T-helper 2 cell treated with Interferon-gamma antibody and Interleukin-4, amounts not matched to agents 100 ng/mL and 5 ng/mL, for 36 hours (primary cell): ENCODE data around the gene SGMS1. TPM values are rescaled to one million over a fixed set of nuclear protein-coding genes. Genes with fewer than 3 reads are reported as not detected.
"Not testable (repeated sequence)": the region's sequence is repeated elsewhere in the genome, so short reads cannot be mapped to it uniquely, and the experiment has no call there.

Experiments
- intact Hi-C: fragments of 100-400 bp; cut with micrococcal nuclease; formaldehyde crosslinking; loops from one replicate; pipeline ENCODE4 v1.15.1; 2023
- total RNA-seq: library from RNA; stranded (reverse); gene quantifications from 2 replicates; pipeline ENCODE4 v1.2.3, GENCODE V29; 2022

The SGMS1 gene
- total RNA-seq, 1 donor from 2014 or later: 24.1 TPM

- intact Hi-C loops: loop anchor here (2.0 kb wide), 1 partner anchor 31 kb away; no protein-coding TSS in a partner anchor
Measured at GRCh38 chr10:50540069-50540825, 83.5 kb downstream of the SGMS1 start.

- intact Hi-C loops: no loop called here
Measured at GRCh38 chr10:50538555-50539398, 85.0 kb downstream of the SGMS1 start.

DNA sequence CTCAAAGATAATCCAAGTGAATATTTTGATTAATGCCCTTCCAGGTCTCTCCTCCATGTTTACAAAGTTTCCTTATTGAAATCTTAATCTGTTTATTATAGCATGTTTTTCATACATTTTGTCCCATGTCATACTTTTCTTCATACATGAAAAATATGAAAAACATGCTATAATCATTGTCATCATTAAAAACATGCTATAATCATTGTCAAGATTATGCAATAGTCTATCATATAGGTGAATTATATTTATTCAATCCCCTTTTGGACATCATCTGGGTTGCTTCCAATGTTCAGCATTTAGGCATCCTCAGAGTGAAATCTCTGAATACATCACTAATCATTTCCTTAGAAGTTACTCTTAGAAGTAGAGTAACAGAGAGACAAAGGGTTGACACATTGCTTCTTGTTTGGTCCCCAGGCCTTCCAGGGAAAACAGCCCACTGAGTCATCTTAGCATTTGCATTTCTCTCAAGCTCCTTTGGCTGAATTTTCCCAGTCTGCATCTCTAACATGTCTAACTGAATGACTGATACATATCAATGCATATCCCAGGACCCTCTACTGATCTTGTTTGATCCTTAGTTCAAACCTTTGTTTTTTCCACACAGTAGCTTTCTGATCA, 87.0 kb downstream of the SGMS1 start:
- intact Hi-C loops: no loop called here

- intact Hi-C loops: not testable (repeated sequence)
Measured at GRCh38 chr10:50534748-50535376, 88.9 kb downstream of the SGMS1 start.

DNA sequence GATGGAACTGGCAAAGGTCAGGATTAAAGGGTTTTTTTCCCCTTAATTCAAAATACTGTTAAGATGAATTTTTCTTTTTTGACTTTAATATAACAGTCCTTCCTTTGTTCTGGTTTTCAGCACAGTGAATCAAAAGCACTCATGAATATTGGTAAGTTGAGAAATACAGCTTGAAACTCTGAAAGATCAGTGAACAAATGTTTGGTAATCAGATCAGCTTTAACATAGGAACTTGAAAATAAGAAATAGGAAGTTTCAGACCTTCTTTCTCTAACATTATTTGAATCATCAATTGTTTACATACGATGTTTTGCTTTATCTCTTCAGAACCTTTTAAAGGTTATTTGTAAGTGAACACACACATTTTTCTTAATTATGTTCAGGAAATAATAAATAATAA, 90.5 kb downstream of the SGMS1 start:
- intact Hi-C loops: no loop called here

GRCh38 chr10:50531388-50532077, 92.2 kb downstream of the SGMS1 start:
- intact Hi-C loops: no loop called here

DNA sequence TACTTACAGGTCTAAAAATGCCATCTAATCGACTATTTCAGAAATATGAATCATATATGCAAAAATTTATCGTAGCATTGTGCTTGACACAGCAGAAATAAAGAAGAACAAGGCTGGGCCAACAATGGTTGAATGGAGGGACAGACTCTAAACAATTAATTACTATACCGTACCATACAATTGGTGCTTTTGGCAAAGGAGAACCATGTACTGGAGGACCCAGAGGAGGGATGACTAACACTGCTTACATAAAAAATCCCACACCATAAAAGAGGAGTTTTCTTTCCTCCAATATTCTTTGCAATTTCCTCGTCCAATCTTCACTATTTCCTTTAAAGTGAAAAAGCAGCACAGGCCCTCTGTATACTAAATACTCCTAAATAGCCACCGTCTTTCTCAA, 94.1 kb downstream of the SGMS1 start:
- intact Hi-C loops: no loop called here

GRCh38 chr10:50528206-50528605, 95.5 kb downstream of the SGMS1 start:
- intact Hi-C loops: no loop called here

DNA sequence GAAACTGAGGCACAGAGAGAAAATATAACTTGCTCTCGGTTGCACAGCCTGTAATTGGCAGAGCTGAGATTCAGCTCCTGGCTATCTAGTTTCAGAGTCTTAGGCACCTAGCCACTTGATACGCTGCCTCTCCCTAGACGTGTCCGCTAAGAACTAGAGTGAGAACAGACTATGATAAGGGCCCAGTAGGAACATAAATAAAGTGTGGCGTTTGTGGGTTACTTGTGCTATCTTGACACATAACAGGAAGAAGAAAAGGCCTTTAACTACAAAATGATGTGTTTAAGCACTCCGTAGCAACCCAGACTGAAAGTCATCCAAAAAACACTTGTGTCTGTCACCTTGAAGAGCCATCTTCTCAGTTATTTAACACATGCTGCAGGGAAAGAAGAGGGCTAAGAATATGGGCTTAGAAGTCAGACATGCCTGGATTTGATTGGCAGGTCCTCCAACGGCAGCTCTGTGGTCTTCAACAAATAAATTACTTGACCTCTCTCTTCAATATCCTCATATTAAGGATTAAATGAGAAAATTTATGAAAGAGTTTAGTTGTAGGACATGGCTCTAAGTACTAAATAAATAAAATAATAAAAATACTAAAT, 96.2 kb downstream of the SGMS1 start:
- intact Hi-C loops: no loop called here

GRCh38 chr10:50526185-50526584, 97.6 kb downstream of the SGMS1 start:
- intact Hi-C loops: no loop called here

GRCh38 chr10:50523357-50523756, 100.4 kb downstream of the SGMS1 start:
- intact Hi-C loops: no loop called here

DNA sequence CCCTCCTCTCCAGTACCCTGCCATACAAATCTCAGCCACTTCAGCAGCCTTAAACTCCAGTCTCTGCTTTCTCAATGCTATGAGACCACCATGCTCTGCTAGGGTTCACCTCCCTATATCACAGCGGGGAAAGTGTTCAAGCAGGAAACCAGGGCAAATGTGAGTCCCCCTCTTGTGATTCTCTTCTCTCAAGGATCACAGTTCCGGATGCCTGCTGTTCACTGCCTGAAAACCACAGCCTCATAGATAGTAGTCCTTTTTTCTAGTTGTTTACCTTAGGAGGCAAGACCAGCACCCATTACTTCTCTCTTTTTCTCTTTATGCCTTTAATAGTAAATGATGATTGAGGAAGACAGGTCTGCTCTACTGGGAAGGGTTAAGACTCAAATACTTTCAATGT, 100.8 kb downstream of the SGMS1 start:
- intact Hi-C loops: no loop called here

- intact Hi-C loops: no loop called here
Measured at GRCh38 chr10:50520115-50520514, 103.6 kb downstream of the SGMS1 start.

GRCh38 chr10:50517626-50518025, 106.1 kb downstream of the SGMS1 start:
- intact Hi-C loops: no loop called here

DNA sequence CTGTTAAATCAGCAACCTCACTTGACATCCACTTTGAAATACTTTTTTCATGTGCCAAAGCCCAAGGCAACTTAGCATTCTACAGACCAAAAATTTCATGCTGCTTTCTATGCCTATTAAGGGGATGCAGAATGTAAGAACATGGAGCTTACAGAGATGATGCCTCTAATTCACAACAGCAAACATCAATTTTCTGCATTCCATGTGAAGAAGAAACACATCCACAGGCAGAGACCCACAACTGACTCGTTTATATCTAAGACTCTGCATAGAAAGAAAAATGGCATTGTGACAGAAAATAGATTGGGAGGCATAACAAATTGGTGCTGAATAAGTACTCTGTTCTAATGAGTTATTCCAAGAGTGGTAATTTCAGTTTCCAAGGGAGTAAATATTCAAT, 107.6 kb downstream of the SGMS1 start:
- intact Hi-C loops: no loop called here

DNA sequence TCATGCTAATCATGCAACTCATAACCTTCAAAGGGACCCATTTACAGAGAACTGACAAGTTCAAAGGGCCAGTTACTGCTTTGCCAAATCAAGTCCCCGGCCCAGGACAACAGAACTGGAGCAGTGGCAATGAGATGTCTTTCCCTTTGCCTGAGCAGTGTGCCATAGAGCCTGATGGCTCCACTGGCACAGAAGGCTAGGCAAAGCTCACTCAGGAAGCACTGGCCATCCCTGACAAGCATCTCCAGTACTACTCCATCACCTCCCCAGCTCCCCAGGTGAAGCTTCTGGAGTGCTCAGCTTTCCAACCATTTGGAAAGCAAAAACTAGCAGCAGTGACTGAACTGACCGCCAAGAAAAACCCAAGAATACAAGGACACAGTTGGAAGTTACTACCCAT, 108.3 kb downstream of the SGMS1 start:
- intact Hi-C loops: no loop called here

DNA sequence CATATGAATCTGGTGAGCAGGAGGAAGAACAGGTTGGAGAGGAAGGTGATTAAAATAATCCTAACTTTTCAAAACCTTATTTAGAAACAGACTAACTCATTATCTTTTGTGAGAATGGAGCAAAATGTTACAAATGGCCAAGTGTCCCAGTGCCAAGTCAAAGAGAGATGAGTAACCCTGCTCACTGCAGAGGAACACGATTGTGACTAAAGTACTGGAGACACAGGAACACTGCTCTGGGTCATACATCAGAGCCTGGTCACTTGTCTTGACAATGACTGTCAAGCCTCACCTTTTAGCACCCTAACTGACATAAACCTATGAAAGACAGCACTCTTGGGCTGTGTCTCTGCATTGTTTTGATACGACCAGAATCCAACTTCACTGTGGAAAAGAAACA, 108.8 kb downstream of the SGMS1 start:
- intact Hi-C loops: no loop called here

DNA sequence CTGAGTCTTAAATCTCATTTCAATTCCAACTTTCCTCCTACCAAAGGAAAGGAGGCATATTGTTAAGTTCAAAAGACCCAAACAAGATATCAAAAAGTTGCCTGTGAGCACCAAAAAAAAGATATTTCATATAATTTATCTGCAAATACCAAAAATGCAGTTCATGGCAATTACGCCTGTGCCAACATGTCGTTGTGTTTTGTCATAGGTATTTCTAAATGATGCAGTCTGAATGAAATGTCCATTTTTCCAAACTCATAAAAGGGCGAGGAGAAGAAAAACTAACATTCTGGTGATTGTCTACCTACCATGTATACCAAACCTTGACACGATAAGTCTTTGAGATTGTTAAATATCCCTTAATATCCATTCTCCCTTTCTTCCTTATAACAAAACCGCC, 109.8 kb downstream of the SGMS1 start:
- intact Hi-C loops: loop anchor here (2.0 kb wide), 1 partner anchor 95 kb away; no protein-coding TSS in a partner anchor

DNA sequence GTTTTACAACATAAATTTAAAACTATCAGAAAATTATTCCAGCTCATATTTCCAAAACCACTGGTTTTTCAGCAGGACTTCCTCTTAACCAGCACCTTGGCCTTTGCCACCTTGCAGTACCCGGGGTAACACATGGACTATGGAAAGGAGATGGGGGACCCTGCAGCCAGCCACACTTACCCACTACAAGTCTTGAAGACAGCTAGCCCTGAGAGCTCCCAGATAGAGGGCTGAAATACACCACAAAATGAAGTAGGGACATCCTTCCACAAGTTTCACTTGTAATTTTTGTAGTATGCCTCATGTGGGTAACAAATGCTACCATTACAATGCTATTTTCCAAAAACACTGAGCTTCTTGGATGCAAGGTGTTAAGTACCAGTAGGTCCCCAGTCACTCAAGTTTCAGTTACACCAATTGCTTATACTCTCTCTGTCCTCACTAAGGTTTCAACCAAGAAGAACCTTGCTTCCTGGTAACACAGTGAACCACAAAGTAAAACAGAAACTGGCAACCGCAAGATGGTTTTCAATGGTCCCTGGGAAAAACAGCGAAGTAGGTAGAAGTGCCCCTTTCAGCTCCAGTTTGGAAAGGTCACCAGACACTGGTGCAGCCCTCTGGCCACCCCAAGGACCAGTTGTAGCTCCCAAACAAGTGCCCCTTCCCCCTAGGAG, 110.9 kb downstream of the SGMS1 start:
- intact Hi-C loops: loop anchor here (1.0 to 2.0 kb wide), 2 partner anchors 81 to 94 kb away; no protein-coding TSS in a partner anchor

GRCh38 chr10:50512214-50512595, 111.6 kb downstream of the SGMS1 start:
- intact Hi-C loops: loop anchor here (1.0 to 2.0 kb wide), 2 partner anchors 80 to 93 kb away; no protein-coding TSS in a partner anchor
